GM19467 (cell line): ENCODE measurements around the gene MOK.
"Not testable (repeated sequence)": the region's sequence is repeated elsewhere in the genome, so short reads cannot be mapped to it uniquely, and the experiment has no call there.

ENCODE experiments used
- ATAC-seq: cut with Tn5 transposase; IDR thresholded peaks from one replicate; pipeline ENCODE4 v1.9.1; 2021; ENCODE audit warnings: mild to moderate bottlenecking, moderate library complexity; ENCODE audit not compliant: unreplicated experiment

MOK gene

GRCh38 chr14:102250636-102251035 is 54.3 kb downstream of the MOK start:
- ATAC-seq, result no peak

- no peak for ATAC-seq
Observed at GRCh38 chr14:102249981-102250380, 55.0 kb downstream of the MOK start.

GRCh38 chr14:102249041-102249440 is 55.9 kb downstream of the MOK start:
- no peak for ATAC-seq

- no peak for ATAC-seq
Observed at GRCh38 chr14:102248121-102248520, 56.8 kb downstream of the MOK start.

- ATAC-seq, result no peak
Observed at GRCh38 chr14:102246071-102246470, 58.9 kb downstream of the MOK start.

- not testable (repeated sequence) for ATAC-seq
Observed at GRCh38 chr14:102243795-102244194, 61.2 kb downstream of the MOK start.

- no peak for ATAC-seq
Observed at GRCh38 chr14:102241147-102241546, 63.8 kb downstream of the MOK start.

- not testable (repeated sequence) for ATAC-seq
Observed at GRCh38 chr14:102240481-102240880, 64.5 kb downstream of the MOK start.

- no peak for ATAC-seq
Observed at GRCh38 chr14:102239231-102239630, 65.7 kb downstream of the MOK start.

- no peak for ATAC-seq
Observed at GRCh38 chr14:102238766-102239165, 66.2 kb downstream of the MOK start.

- ATAC-seq, result no peak
Observed at GRCh38 chr14:102238131-102238530, 66.8 kb downstream of the MOK start.

- ATAC-seq, result no peak
Observed at GRCh38 chr14:102236026-102236425, 68.9 kb downstream of the MOK start.

- ATAC-seq, result peak; percentile 67
Observed at GRCh38 chr14:102235275-102235897, 69.6 kb downstream of the MOK start.

GRCh38 chr14:102234331-102235264 is 70.4 kb downstream of the MOK start:
- no peak for ATAC-seq

GRCh38 chr14:102233081-102233480 is 71.9 kb downstream of the MOK start:
- no peak for ATAC-seq

GRCh38 chr14:102232348-102232625 is 72.7 kb downstream of the MOK start:
- ATAC-seq, result no peak

- no peak for ATAC-seq
Observed at GRCh38 chr14:102231476-102232347, 73.3 kb downstream of the MOK start.

GRCh38 chr14:102230481-102231210 is 74.3 kb downstream of the MOK start:
- ATAC-seq, result no peak

- ATAC-seq, result no peak
Observed at GRCh38 chr14:102229739-102230092, 75.2 kb downstream of the MOK start.

GRCh38 chr14:102229071-102229738 is 75.8 kb downstream of the MOK start:
- ATAC-seq, result no peak
